ENCODE results near the gene LPCAT1.
"Not testable (repeated sequence)": the region's sequence is repeated elsewhere in the genome, so short reads cannot be mapped to it uniquely, and the experiment has no call there.

Gene LPCAT1

GRCh38 chr5:1431021-1431811 lies 92.5 kb downstream of the LPCAT1 start:
- in situ Hi-C loops (cut with MboI; ENCODE audit: low sequenced_read_pairs), result no loop called here

- in situ Hi-C loops (cut with MboI; ENCODE audit: low sequenced_read_pairs), result no loop called here
Measured at GRCh38 chr5:1430121-1430795, 93.5 kb downstream of the LPCAT1 start.

- in situ Hi-C loops (cut with MboI; ENCODE audit: low sequenced_read_pairs), result no loop called here
Measured at GRCh38 chr5:1429496-1429895, 94.3 kb downstream of the LPCAT1 start.

GRCh38 chr5:1429066-1429465 lies 94.7 kb downstream of the LPCAT1 start:
- in situ Hi-C loops (cut with MboI; ENCODE audit: low sequenced_read_pairs), result no loop called here

- in situ Hi-C loops (cut with MboI; ENCODE audit: low sequenced_read_pairs), result no loop called here
Measured at GRCh38 chr5:1428107-1428506, 95.7 kb downstream of the LPCAT1 start.

- in situ Hi-C loops (cut with MboI; ENCODE audit: low sequenced_read_pairs), result no loop called here
Measured at GRCh38 chr5:1424716-1425115, 99.0 kb downstream of the LPCAT1 start.

- in situ Hi-C loops (cut with MboI; ENCODE audit: low sequenced_read_pairs), result no loop called here
Measured at GRCh38 chr5:1423901-1424603, 99.7 kb downstream of the LPCAT1 start.

GRCh38 chr5:1422522-1422921 lies 101.2 kb downstream of the LPCAT1 start:
- in situ Hi-C loops (cut with MboI; ENCODE audit: low sequenced_read_pairs), result not testable (repeated sequence)

GRCh38 chr5:1421521-1422341 lies 102.0 kb downstream of the LPCAT1 start:
- in situ Hi-C loops (cut with MboI; ENCODE audit: low sequenced_read_pairs), result no loop called here

GRCh38 chr5:1420211-1421195 lies 103.3 kb downstream of the LPCAT1 start:
- in situ Hi-C loops (cut with MboI; ENCODE audit: low sequenced_read_pairs), result no loop called here

GRCh38 chr5:1419476-1420210 lies 104.1 kb downstream of the LPCAT1 start:
- in situ Hi-C loops (cut with MboI; ENCODE audit: low sequenced_read_pairs), result no loop called here

- in situ Hi-C loops (cut with MboI; ENCODE audit: low sequenced_read_pairs), result no loop called here
Measured at GRCh38 chr5:1418921-1419280, 104.9 kb downstream of the LPCAT1 start.

- in situ Hi-C loops (cut with MboI; ENCODE audit: low sequenced_read_pairs), result no loop called here
Measured at GRCh38 chr5:1418238-1418920, 105.4 kb downstream of the LPCAT1 start.

GRCh38 chr5:1417586-1418225 lies 106.1 kb downstream of the LPCAT1 start:
- in situ Hi-C loops (cut with MboI; ENCODE audit: low sequenced_read_pairs), result no loop called here

GRCh38 chr5:1416856-1417469 lies 106.8 kb downstream of the LPCAT1 start:
- in situ Hi-C loops (cut with MboI; ENCODE audit: low sequenced_read_pairs), result no loop called here

- in situ Hi-C loops (cut with MboI; ENCODE audit: low sequenced_read_pairs), result no loop called here
Measured at GRCh38 chr5:1415626-1416360, 108.0 kb downstream of the LPCAT1 start.

GRCh38 chr5:1415059-1415425 lies 108.7 kb downstream of the LPCAT1 start:
- in situ Hi-C loops (cut with MboI; ENCODE audit: low sequenced_read_pairs), result no loop called here
